ENCODE measurements around the gene CD8B. TPM values are rescaled to one million over a fixed set of nuclear protein-coding genes. Genes with fewer than 3 reads are reported as not detected.

CD8B gene
- total and polyA plus RNA-seq, 2 donors (not counting 3 experiments of a cell fraction or from before 2014, with no cell fraction given) = not detected

GRCh38 chr2:86787736-86788135 is 74.0 kb downstream of the CD8B start:
- Histone ChIP-seq H3K4me1 (ENCODE audit: control insufficient read depth, extremely low read depth, insufficient read depth, low read length) (no peaks in the 10 kb centered on the region), H3K9me3 (replicated peaks; ENCODE audit: control insufficient read depth, insufficient read depth, low read length) (no peaks in the 10 kb centered on the region), H3K36me3 (ENCODE audit: control insufficient read depth in 2 of 2, extremely low read depth in 1 of 2, insufficient read depth in 2 of 2, low read length in 2 of 2) (no peaks in the 10 kb centered on the region), H3K27ac (ENCODE audit: insufficient read depth, low read depth, low read length) (no peak overlapping the region), H3K9me1 (replicated peaks; ENCODE audit: control insufficient read depth, extremely low read depth, insufficient read depth, low read length) (no peaks in the 10 kb centered on the region), H3K4me2 (ENCODE audit: insufficient read depth, low read length) (no peak overlapping the region), H3K9ac (replicated peaks; ENCODE audit: extremely low read depth, insufficient read depth, low read length) (no peak overlapping the region), H4K20me1 (replicated peaks; ENCODE audit: control insufficient read depth, extremely low read depth, insufficient read depth, low read length) (no peaks in the 10 kb centered on the region), H3K79me2 (ENCODE audit: control insufficient read depth, insufficient read depth, low read length) (no peaks in the 10 kb centered on the region), H3K4me3 (replicated peaks in 1 of 3; ENCODE audit: insufficient read depth in 1 of 3, low read depth in 1 of 3, low read length in 3 of 3) (no peak overlapping the region), H2AFZ (ENCODE audit: low read depth, low read length) (no peak overlapping the region), H3K27me3 (ENCODE audit: control insufficient read depth in 2 of 2, insufficient read depth in 2 of 2, low read length in 2 of 2) (peaks cover 42 to 57% of the 10 kb centered on the region in 2 experiments)
- intact Hi-C loops (cut with micrococcal nuclease) = no loop called here
- ChIA-PET CTCF (interaction anchor here (0.9 kb wide), 1 partner anchor 8 kb away, joined by 3 read pairs; no protein-coding TSS in a partner anchor), POLR2A (no interaction called here)
- DNase-seq (ENCODE audit: low read depth, low spot score) (no peak), FAIRE-seq (no peak)
- dilution Hi-C loops (cut with MboI; ENCODE audit: extremely low pct_ligation_motif_present, low sequenced_read_pairs) = no loop called here
- no peak for TF ChIP-seq FOS (IDR thresholded peaks at IDR 0.05; ENCODE audit: borderline replicate concordance, insufficient read depth, low read length)
- no peak for TF ChIP-seq GATA2 (IDR thresholded peaks at IDR 0.05; ENCODE audit: insufficient read depth, insufficient read length, low read depth, low read length)
- no peak for TF ChIP-seq MAX (IDR thresholded peaks at IDR 0.05; ENCODE audit: insufficient read depth, insufficient read length)
- TF ChIP-seq EZH2 (IDR thresholded peaks at IDR 0.05; ENCODE audit: borderline replicate concordance, low read depth, low read length, severe bottlenecking) = no peak
- TF ChIP-seq POLR2AphosphoS5 (IDR thresholded peaks at IDR 0.05; ENCODE audit: insufficient read depth, low read depth, low read length) = no peak
- no peak for TF ChIP-seq CTCF (IDR thresholded peaks at IDR 0.05; ENCODE audit: extremely low read depth in 1 of 2, insufficient read depth in 1 of 2, low read depth in 1 of 2, low read length in 2 of 2)
- no peak for TF ChIP-seq MYC (IDR thresholded peaks at IDR 0.05; ENCODE audit: low read depth, low read length)
- TF ChIP-seq JUN (IDR thresholded peaks at IDR 0.05; ENCODE audit: borderline replicate concordance, insufficient read depth, insufficient read length, low read depth) = no peak
- no peak for TF ChIP-seq POLR2A (IDR thresholded peaks at IDR 0.05; ENCODE audit: low read depth, low read length)
- BruUV-seq (replicated peaks) = no TSS peak
